ENCODE measurements around the gene TRIB2.

GRCh38 chr2:12672711-12673315 lies 43.9 kb upstream of the TRIB2 start:
- no peak for TF ChIP-seq CTCF (IDR thresholded peaks at IDR 0.05 in 8 of 11, conservative IDR thresholded peaks at IDR 0.05 in 3 of 11)
- no peak for TF ChIP-seq POLR2A (IDR thresholded peaks at IDR 0.05)
